OCI-LY3 (cell line): ENCODE results near the gene SMYD3.

ENCODE experiments used
- CTCF ChIP-seq: fragments of 200-600, 300-600 bp; sonication (generic); IDR thresholded peaks from 2 replicates; pipeline ENCODE4 v1.5.1; 2014; ENCODE audit warnings: antibody characterized with exemption, low read length, low read depth
- EZH2phosphoT487 ChIP-seq: fragments of 200-600 bp; shearing (Covaris generic); IDR thresholded peaks from 2 replicates; pipeline ENCODE4 v1.6.1; 2018; ENCODE audit warnings: antibody characterized with exemption, mixed run types, low read depth

- TF ChIP-seq CTCF = no peak
- no peak for TF ChIP-seq EZH2phosphoT487
Measured at GRCh38 chr1:245776139-245776538, 730.9 kb downstream of the SMYD3 start.
